Keratinocyte (primary cell): ENCODE results near the gene TTLL5. TPM values are rescaled to one million over a fixed set of nuclear protein-coding genes. Genes with fewer than 3 reads are reported as not detected.

Source experiments
- DNase-seq: peaks from one replicate; pipeline ENCODE4 v3.0.0-alpha.2; 2011; ENCODE audit warnings: low read depth, missing footprints, low spot score
- FAIRE-seq: peaks from 2 replicates; lab custom pipeline; 2011; peaks lifted over from hg19 to GRCh38; lab: Jason Lieb, UNC
- H2AFZ ChIP-seq: 2 replicates; pipeline ENCODE4 v1.6.0; 2012; ENCODE audit warnings: low read length, control low read depth, inconsistent platforms; ENCODE audit not compliant: control insufficient read depth
- H3K27ac ChIP-seq: 2 replicates; pipeline ENCODE4 v1.5.1; 2011; ENCODE audit warnings: low read length; ENCODE audit not compliant: control insufficient read depth, insufficient read depth
- H3K27me3 ChIP-seq: 3 replicates; pipeline ENCODE4 v1.6.0; 2011; ENCODE audit warnings: low read length; ENCODE audit not compliant: control insufficient read depth, insufficient read depth; ENCODE audit errors: extremely low read depth
- H3K36me3 ChIP-seq, 2 experiments: 2 replicates in 1 of 2; 3 replicates in 1 of 2; pipeline ENCODE4 v1.5.1; 2011; ENCODE audit warnings: low read length in 2 of 2, mild to moderate bottlenecking in 1 of 2; ENCODE audit not compliant: control insufficient read depth in 2 of 2, insufficient read depth in 2 of 2; ENCODE audit errors: extremely low read depth in 1 of 2
- H3K4me1 ChIP-seq: 3 replicates; pipeline ENCODE4 v1.5.1; 2011; ENCODE audit warnings: low read length; ENCODE audit not compliant: control insufficient read depth, insufficient read depth; ENCODE audit errors: extremely low read depth
- H3K4me2 ChIP-seq: 3 replicates; pipeline ENCODE4 v1.6.0; 2011; ENCODE audit warnings: low read depth, low read length; ENCODE audit not compliant: control insufficient read depth, insufficient read depth; ENCODE audit errors: extremely low read depth
- H3K4me3 ChIP-seq, 3 experiments: fragments of 200-600 bp in 1 of 3; sonication (generic) in 1 of 3; 2 replicates in 2 of 3; 3 replicates in 1 of 3; pipeline ENCODE4 v1.5.1; 2011 to 2016; ENCODE audit warnings: low read length in 3 of 3, mild to moderate bottlenecking in 3 of 3, control low read depth in 2 of 3, inconsistent platforms in 1 of 3, low read depth in 1 of 3, mixed read lengths in 1 of 3, mixed run types in 1 of 3, moderate library complexity in 1 of 3; ENCODE audit not compliant: control insufficient read depth in 2 of 3, insufficient read depth in 2 of 3; ENCODE audit errors: extremely low read depth in 1 of 3
- H3K79me2 ChIP-seq: 2 replicates; pipeline ENCODE4 v1.6.0; 2012; ENCODE audit warnings: low read length; ENCODE audit not compliant: control insufficient read depth, insufficient read depth
- H3K9ac ChIP-seq: 3 replicates; pipeline ENCODE4 v1.6.0; 2011; ENCODE audit warnings: low read length; ENCODE audit not compliant: control insufficient read depth, insufficient read depth; ENCODE audit errors: extremely low read depth
- H3K9me1 ChIP-seq: 3 replicates; pipeline ENCODE4 v1.6.0; 2011; ENCODE audit warnings: low read length; ENCODE audit not compliant: control insufficient read depth, insufficient read depth; ENCODE audit errors: extremely low read depth
- H3K9me3 ChIP-seq: 2 replicates; pipeline ENCODE4 v1.5.1; 2012; ENCODE audit warnings: low read depth, low read length; ENCODE audit not compliant: control insufficient read depth
- H4K20me1 ChIP-seq: 3 replicates; pipeline ENCODE4 v1.6.0; 2011; ENCODE audit warnings: low read length; ENCODE audit not compliant: control insufficient read depth, insufficient read depth; ENCODE audit errors: extremely low read depth
- CTCF ChIP-seq, 3 experiments: IDR thresholded peaks in 1 of 3; conservative IDR thresholded peaks in 1 of 3; optimal IDR thresholded peaks in 1 of 3; 2 replicates in 2 of 3; 3 replicates in 1 of 3; pipeline versions ENCODE3 to v1.5.1; 2011; ENCODE audit warnings: low read length in 3 of 3, mild to moderate bottlenecking in 3 of 3, moderate library complexity in 2 of 3, control low read depth in 1 of 3, inconsistent platforms in 1 of 3; ENCODE audit not compliant: insufficient read depth in 2 of 3; ENCODE audit errors: extremely low read depth in 1 of 3
- EZH2 ChIP-seq: IDR thresholded peaks from one replicate; pipeline ENCODE4 v1.6.1; 2012; ENCODE audit warnings: inconsistent platforms, mild to moderate bottlenecking, low read length, moderate library complexity
- dilution Hi-C: fragments of 300-500 bp; cut with MboI; formaldehyde crosslinking; loops from one replicate; pipeline ENCODE4 v1.7.0; 2020; ENCODE audit warnings: low sequenced_read_pairs; ENCODE audit not compliant: extremely low pct_ligation_motif_present
- polyA plus RNA-seq, 5 experiments: library from polyadenylated mRNA; depleted of rRNA in 3 of 5; stranded (reverse) in 3 of 5; stranded (forward) in 1 of 5; unstranded in 1 of 5; fragments of >200 nt; gene quantifications; 1 replicate in 1 of 5; 2 replicates in 3 of 5; 3 replicates in 1 of 5; pipeline versions ENCODE4 v1.2.1 to v1.2.3, GENCODE V29; 2011 to 2012; ENCODE audit warnings: missing spikeins in 2 of 5, low read depth in 1 of 5, low replicate concordance in 1 of 5

The TTLL5 gene
- polyA plus RNA-seq, 1 donor (not counting 4 experiments of a cell fraction or from before 2014, with no cell fraction given): 20.7 TPM

- no peaks in the 10 kb centered on the region for H3K4me1 ChIP-seq
- no peak overlapping the region for H3K27ac ChIP-seq
- no peaks in the 10 kb centered on the region for H3K36me3 ChIP-seq
- no peaks in the 10 kb centered on the region for H3K27me3 ChIP-seq
- H4K20me1 ChIP-seq: no peaks in the 10 kb centered on the region
- H3K4me2 ChIP-seq: no peak overlapping the region
- no peak for DNase-seq
- H3K9me3 ChIP-seq: no peaks in the 10 kb centered on the region
- dilution Hi-C loops: no loop called here
- no peak for FAIRE-seq
- no peak overlapping the region for H2AFZ ChIP-seq
- H3K4me3 ChIP-seq: no peak overlapping the region
- TF ChIP-seq CTCF (optimal IDR thresholded peaks at IDR 0.05 in 1 of 3, IDR thresholded peaks at IDR 0.05 in 1 of 3, conservative IDR thresholded peaks at IDR 0.05 in 1 of 3; ENCODE audit: extremely low read depth in 1 of 3, insufficient read depth in 2 of 3, low read length in 3 of 3) (no peak), EZH2 (no peak)
- H3K9me1 ChIP-seq: no peaks in the 10 kb centered on the region
- H3K79me2 ChIP-seq: no peaks in the 10 kb centered on the region
- no peak overlapping the region for H3K9ac ChIP-seq
Measured at GRCh38 chr14:75783184-75783583, 122.1 kb downstream of the TTLL5 start.

GRCh38 chr14:75783602-75784313 lies 122.7 kb downstream of the TTLL5 start:
- Histone ChIP-seq H3K9me3 (no peaks in the 10 kb centered on the region), H3K4me1 (no peaks in the 10 kb centered on the region), H3K9me1 (no peaks in the 10 kb centered on the region), H4K20me1 (no peaks in the 10 kb centered on the region), H2AFZ (no peak overlapping the region), H3K9ac (no peak overlapping the region), H3K36me3 (no peaks in the 10 kb centered on the region), H3K4me2 (no peak overlapping the region), H3K79me2 (no peaks in the 10 kb centered on the region), H3K27me3 (no peaks in the 10 kb centered on the region), H3K4me3 (no peak overlapping the region), H3K27ac (no peak overlapping the region)
- dilution Hi-C loops: no loop called here
- FAIRE-seq: no peak
- TF ChIP-seq EZH2: no peak
- TF ChIP-seq CTCF (optimal IDR thresholded peaks at IDR 0.05 in 1 of 3, IDR thresholded peaks at IDR 0.05 in 1 of 3, conservative IDR thresholded peaks at IDR 0.05 in 1 of 3; ENCODE audit: extremely low read depth in 1 of 3, insufficient read depth in 2 of 3, low read length in 3 of 3): no peak
- DNase-seq: no peak
